Upper lobe of left lung (tissue), 4 donors: ENCODE data around the gene HSPB7.

Source experiments
- CTCF ChIP-seq, 6 experiments: fragments of 450-650 bp in 4 of 6; fragments of 200-600 bp in 2 of 6; sonication (generic) in 2 of 6; IDR thresholded peaks; one replicate each; pipeline ENCODE4 v1.5.1; 2016 to 2019; ENCODE audit warnings: antibody characterized with exemption in 6 of 6
- EP300 ChIP-seq, 4 donors: sonication (generic); formaldehyde crosslinking; IDR thresholded peaks; one replicate each; pipeline ENCODE4 v1.5.1; 2017; ENCODE audit warnings: antibody characterized with exemption in 4 of 4, control low read depth in 2 of 4
- POLR2A ChIP-seq, 4 donors: fragments of 450-650 bp; IDR thresholded peaks; one replicate each; pipeline ENCODE4 v1.5.1; 2016 to 2017; ENCODE audit warnings: antibody characterized with exemption in 4 of 4, mild to moderate bottlenecking in 2 of 4
- POLR2AphosphoS5 ChIP-seq, 2 donors: sonication (generic); formaldehyde crosslinking; IDR thresholded peaks; one replicate each; pipeline ENCODE4 v1.5.1; 2017; ENCODE audit warnings: antibody characterized with exemption in 2 of 2

- TF ChIP-seq CTCF (IDR thresholded peaks at IDR 0.05), result no peak
- no peak for TF ChIP-seq POLR2A (IDR thresholded peaks at IDR 0.05)
- no peak for TF ChIP-seq POLR2AphosphoS5 (IDR thresholded peaks at IDR 0.05)
- no peak for TF ChIP-seq EP300 (IDR thresholded peaks at IDR 0.05)
Measured at GRCh38 chr1:16005597-16005996, 12.2 kb downstream of the HSPB7 start.
